HEK293T (cell line): ENCODE data around the gene CCDC187.

ENCODE experiments used
- ARNT ChIP-seq: fragments of 450-650 bp; IDR thresholded peaks from 2 replicates; pipeline ENCODE4 v1.6.1; 2017; ENCODE audit warnings: mild to moderate bottlenecking
- FOXA1 ChIP-seq: fragments of 450-650 bp; IDR thresholded peaks from 2 replicates; pipeline ENCODE4 v1.6.1; 2016; ENCODE audit warnings: mild to moderate bottlenecking
- FOXK2 ChIP-seq: fragments of 450-650 bp; IDR thresholded peaks from 2 replicates; pipeline ENCODE4 v1.6.1; 2016; ENCODE audit warnings: mild to moderate bottlenecking
- FOXM1 ChIP-seq: fragments of 450-650 bp; IDR thresholded peaks from 2 replicates; pipeline ENCODE4 v1.6.1; 2017; ENCODE audit warnings: mild to moderate bottlenecking, borderline replicate concordance
- SUZ12 ChIP-seq: fragments of 450-650 bp; IDR thresholded peaks from 2 replicates; pipeline ENCODE4 v1.6.1; 2016; ENCODE audit warnings: mild to moderate bottlenecking
- TARDBP ChIP-seq: fragments of 450-650 bp; IDR thresholded peaks from 2 replicates; pipeline ENCODE4 v1.6.1; 2016

DNA sequence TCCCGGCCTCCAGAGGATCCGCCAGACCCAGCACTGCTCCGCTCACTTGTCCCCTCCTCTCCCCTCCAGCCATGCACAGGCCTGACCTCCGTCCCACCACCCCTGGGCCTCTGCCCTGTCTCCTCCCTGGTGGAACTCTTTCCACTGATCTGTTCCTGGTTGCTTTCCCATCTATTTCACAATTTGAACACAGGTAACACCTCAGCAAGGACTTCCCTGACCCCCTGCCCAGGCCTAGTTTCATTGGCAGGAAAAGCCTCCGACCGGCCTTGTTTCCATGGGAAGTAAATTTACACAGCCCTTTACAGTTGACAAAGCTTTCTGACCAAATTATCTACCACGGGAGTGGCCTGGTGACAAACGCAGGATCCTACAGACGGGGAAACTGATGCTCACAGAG, 73.1 kb downstream of the CCDC187 start:
- TF ChIP-seq FOXK2 = no peak
- TF ChIP-seq FOXA1 = no peak
- TF ChIP-seq FOXM1 = no peak
- no peak for TF ChIP-seq SUZ12
- no peak for TF ChIP-seq TARDBP
- TF ChIP-seq ARNT = no peak
